ENCODE results near the gene TYW1.
A peak's percentile ranks its signal among the peaks of the same experiment; 100 is the strongest.
"Not testable (repeated sequence)": the region's sequence is repeated elsewhere in the genome, so short reads cannot be mapped to it uniquely, and the experiment has no call there.

Gene TYW1

DNA sequence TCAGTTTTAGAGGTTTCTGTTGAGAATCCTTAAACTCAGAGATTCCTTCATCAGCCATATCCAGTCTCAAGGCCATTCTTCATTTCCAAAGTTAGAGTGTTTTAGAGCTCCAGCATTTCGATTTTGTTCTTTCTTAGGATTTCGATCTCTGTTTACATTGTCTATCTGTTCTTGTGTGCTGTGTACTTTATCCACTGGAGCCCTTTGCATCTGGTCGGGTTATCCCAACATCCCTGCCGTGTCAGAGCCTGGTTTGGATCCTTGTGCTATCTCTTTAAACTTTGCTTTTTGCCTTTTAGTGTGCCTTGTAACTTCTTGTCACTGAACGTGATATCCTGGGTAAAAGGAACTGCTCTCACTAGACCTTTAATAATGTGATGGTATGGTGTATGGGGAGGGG lies 131.6 kb downstream of the TYW1 start:
- H3K9me3 ChIP-seq (ENCODE audit: control extremely low read depth in 1 of 5, control insufficient read depth in 4 of 5, insufficient read depth in 2 of 5, low read depth in 1 of 5, low read length in 4 of 5); POLR2A ChIA-PET; H3K27me3 ChIP-seq (replicated peaks in 2 of 5; ENCODE audit: control insufficient read depth in 4 of 5, insufficient read depth in 5 of 5, low read length in 4 of 5); H3K4me3 ChIP-seq (ENCODE audit: control insufficient read depth in 1 of 7, extremely low read depth in 1 of 7, insufficient read depth in 4 of 7, low read depth in 2 of 7, low read length in 6 of 7); CTCF ChIA-PET; H3K27ac ChIP-seq (ENCODE audit: insufficient read depth in 1 of 2, low read depth in 1 of 2, low read length in 2 of 2, poor library complexity in 1 of 2, severe bottlenecking in 2 of 2); H3K36me3 ChIP-seq (ENCODE audit: control insufficient read depth in 4 of 4, insufficient read depth in 4 of 4, low read length in 3 of 4): not testable (repeated sequence)
- peaks cover 4 to 18% (median 12%) of the 10 kb centered on the region in 4 experiments for H3K4me1 ChIP-seq (ENCODE audit: control extremely low read depth in 1 of 4, control insufficient read depth in 4 of 4, insufficient read depth in 4 of 4, low read length in 3 of 4)
- 100% methylated on average over 2 of the region's 5 CpGs for WGBS (ENCODE audit: insufficient coverage)
- peak in 1 of 3 donors; percentile 48 for DNase-seq

DNA sequence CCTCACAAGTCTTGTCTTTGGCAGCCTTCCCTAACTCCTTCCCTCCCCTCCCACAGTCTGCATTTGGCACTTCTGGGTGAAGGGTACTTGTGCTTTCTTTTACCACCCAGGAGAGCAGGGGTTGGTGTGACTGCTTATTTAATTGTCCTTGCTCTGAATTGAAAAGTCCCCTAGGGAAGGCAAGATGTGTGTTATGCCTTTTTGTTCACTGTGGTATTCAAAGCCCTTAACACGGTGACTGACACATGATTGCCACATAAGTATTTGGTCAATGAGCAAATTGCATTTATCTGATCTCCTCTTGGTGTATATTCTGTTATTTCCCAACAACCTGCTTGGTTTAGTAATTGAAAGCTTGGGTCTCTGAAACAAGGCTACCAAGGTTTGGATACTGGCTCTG lies 134.1 kb downstream of the TYW1 start:
- DNase-seq: peak in 1 of 3 donors; percentile 4
- H3K9me3 ChIP-seq (ENCODE audit: control extremely low read depth in 1 of 5, control insufficient read depth in 4 of 5, insufficient read depth in 2 of 5, low read depth in 1 of 5, low read length in 4 of 5); POLR2A ChIA-PET; CTCF ChIA-PET; H3K36me3 ChIP-seq (ENCODE audit: control insufficient read depth in 4 of 4, insufficient read depth in 4 of 4, low read length in 3 of 4); H3K27me3 ChIP-seq (replicated peaks in 2 of 5; ENCODE audit: control insufficient read depth in 4 of 5, insufficient read depth in 5 of 5, low read length in 4 of 5); H3K27ac ChIP-seq (ENCODE audit: insufficient read depth in 1 of 2, low read depth in 1 of 2, low read length in 2 of 2, poor library complexity in 1 of 2, severe bottlenecking in 2 of 2); H3K4me3 ChIP-seq (ENCODE audit: control insufficient read depth in 1 of 7, extremely low read depth in 1 of 7, insufficient read depth in 4 of 7, low read depth in 2 of 7, low read length in 6 of 7): not testable (repeated sequence)
- H3K4me1 ChIP-seq (ENCODE audit: control extremely low read depth in 1 of 4, control insufficient read depth in 4 of 4, insufficient read depth in 4 of 4, low read length in 3 of 4): peaks cover 4 to 18% (median 12%) of the 10 kb centered on the region in 4 experiments
- no CpG with 5 or more reads among the region's 1 CpG for WGBS (ENCODE audit: insufficient coverage)

DNA sequence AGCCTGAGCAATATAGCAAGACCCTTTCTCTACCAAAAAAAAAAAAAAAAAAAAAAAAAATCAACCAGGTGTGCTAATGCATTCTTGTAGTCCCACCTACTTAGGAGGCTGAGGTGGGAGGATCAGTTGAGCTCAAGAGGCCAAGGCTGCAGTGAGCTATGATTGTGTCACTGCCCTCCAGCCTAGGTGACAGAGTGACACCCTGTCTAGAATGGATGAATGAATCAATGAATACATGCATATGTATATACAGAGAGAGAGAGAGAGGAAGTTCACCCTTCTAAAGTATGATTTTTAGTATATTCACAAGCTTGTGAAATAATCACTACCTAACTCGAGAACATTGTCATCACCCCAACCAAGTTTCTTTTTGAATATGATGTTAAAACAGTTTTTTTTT lies 138.3 kb downstream of the TYW1 start:
- WGBS (ENCODE audit: insufficient coverage): no CpG with 5 or more reads among the region's 1 CpG
- H3K27me3 ChIP-seq (replicated peaks in 2 of 5; ENCODE audit: control insufficient read depth in 4 of 5, insufficient read depth in 5 of 5, low read length in 4 of 5); H3K36me3 ChIP-seq (ENCODE audit: control insufficient read depth in 4 of 4, insufficient read depth in 4 of 4, low read length in 3 of 4); H3K27ac ChIP-seq (ENCODE audit: insufficient read depth in 1 of 2, low read depth in 1 of 2, low read length in 2 of 2, poor library complexity in 1 of 2, severe bottlenecking in 2 of 2); H3K4me3 ChIP-seq (ENCODE audit: control insufficient read depth in 1 of 7, extremely low read depth in 1 of 7, insufficient read depth in 4 of 7, low read depth in 2 of 7, low read length in 6 of 7); CTCF ChIA-PET; H3K9me3 ChIP-seq (ENCODE audit: control extremely low read depth in 1 of 5, control insufficient read depth in 4 of 5, insufficient read depth in 2 of 5, low read depth in 1 of 5, low read length in 4 of 5); DNase-seq; H3K4me1 ChIP-seq (ENCODE audit: control extremely low read depth in 1 of 4, control insufficient read depth in 4 of 4, insufficient read depth in 4 of 4, low read length in 3 of 4); POLR2A ChIA-PET: not testable (repeated sequence)

DNA sequence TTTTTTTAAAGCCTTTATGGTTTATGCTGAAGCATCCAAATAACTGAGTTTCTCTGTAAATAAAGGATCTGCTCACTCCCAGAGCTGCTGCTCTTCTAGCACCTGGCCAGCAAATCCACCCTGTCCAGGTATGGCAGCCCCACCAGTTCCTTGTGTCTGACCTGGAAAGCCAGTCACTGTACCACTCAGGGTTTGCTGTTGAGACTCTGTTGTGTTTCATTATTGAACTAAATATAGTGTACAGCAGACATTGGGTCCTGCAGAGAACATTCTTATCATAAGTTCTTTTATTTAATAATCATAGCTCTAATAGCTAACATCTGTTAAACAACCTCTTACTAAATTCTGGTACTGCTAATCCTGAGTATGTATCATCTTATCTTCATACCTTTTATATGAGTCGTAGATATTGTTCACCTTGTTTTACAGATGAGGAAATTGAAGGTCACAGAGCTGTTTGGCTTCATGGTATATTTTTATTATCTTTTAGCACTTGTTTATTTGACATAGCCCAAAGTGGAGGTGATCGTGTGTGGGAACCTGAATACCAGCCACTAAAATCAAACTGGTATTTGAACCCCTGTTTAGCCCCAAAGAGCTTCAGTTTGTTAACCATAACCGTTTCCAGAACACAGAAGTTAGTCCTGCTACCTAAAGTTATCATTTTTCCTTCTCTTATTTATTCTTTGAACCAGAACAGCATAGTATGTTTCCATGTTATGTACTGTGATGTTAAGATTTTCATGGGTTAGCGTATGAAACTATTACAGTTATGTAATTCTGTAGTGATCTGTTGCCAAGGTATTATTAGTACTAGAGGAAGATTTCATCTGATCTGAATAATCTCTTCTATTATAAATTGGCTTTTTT lies 139.2 kb downstream of the TYW1 start:
- CTCF ChIA-PET; H3K4me1 ChIP-seq (ENCODE audit: control extremely low read depth in 1 of 4, control insufficient read depth in 4 of 4, insufficient read depth in 4 of 4, low read length in 3 of 4); H3K4me3 ChIP-seq (ENCODE audit: control insufficient read depth in 1 of 7, extremely low read depth in 1 of 7, insufficient read depth in 4 of 7, low read depth in 2 of 7, low read length in 6 of 7); DNase-seq; H3K9me3 ChIP-seq (ENCODE audit: control extremely low read depth in 1 of 5, control insufficient read depth in 4 of 5, insufficient read depth in 2 of 5, low read depth in 1 of 5, low read length in 4 of 5); POLR2A ChIA-PET; H3K27ac ChIP-seq (ENCODE audit: insufficient read depth in 1 of 2, low read depth in 1 of 2, low read length in 2 of 2, poor library complexity in 1 of 2, severe bottlenecking in 2 of 2); H3K27me3 ChIP-seq (replicated peaks in 2 of 5; ENCODE audit: control insufficient read depth in 4 of 5, insufficient read depth in 5 of 5, low read length in 4 of 5); H3K36me3 ChIP-seq (ENCODE audit: control insufficient read depth in 4 of 4, insufficient read depth in 4 of 4, low read length in 3 of 4): not testable (repeated sequence)
- WGBS (ENCODE audit: insufficient coverage): no CpG with 5 or more reads among the region's 4 CpGs

DNA sequence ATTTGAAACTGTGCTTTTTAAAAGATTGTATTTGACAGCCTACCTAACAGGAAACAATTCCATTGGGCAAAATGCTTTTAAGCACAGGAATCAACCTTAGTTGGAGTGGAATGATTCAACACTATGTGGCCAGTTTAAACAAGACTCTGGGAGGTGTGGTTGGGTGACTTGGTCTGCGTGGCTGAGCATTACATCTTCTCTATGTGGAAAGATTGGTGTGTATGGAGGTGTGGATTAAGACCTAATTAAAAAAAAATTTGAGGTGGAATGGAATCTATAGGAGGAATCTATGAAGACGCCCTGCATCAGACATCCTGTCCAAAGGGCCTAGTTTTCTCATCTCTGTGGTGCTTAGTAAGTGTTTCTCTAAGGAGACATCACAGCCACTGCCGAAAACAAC lies 140.9 kb downstream of the TYW1 start:
- H3K4me3 ChIP-seq (ENCODE audit: control insufficient read depth in 1 of 7, extremely low read depth in 1 of 7, insufficient read depth in 4 of 7, low read depth in 2 of 7, low read length in 6 of 7); H3K36me3 ChIP-seq (ENCODE audit: control insufficient read depth in 4 of 4, insufficient read depth in 4 of 4, low read length in 3 of 4); POLR2A ChIA-PET; H3K4me1 ChIP-seq (ENCODE audit: control extremely low read depth in 1 of 4, control insufficient read depth in 4 of 4, insufficient read depth in 4 of 4, low read length in 3 of 4); H3K27ac ChIP-seq (ENCODE audit: insufficient read depth in 1 of 2, low read depth in 1 of 2, low read length in 2 of 2, poor library complexity in 1 of 2, severe bottlenecking in 2 of 2); H3K9me3 ChIP-seq (ENCODE audit: control extremely low read depth in 1 of 5, control insufficient read depth in 4 of 5, insufficient read depth in 2 of 5, low read depth in 1 of 5, low read length in 4 of 5); H3K27me3 ChIP-seq (replicated peaks in 2 of 5; ENCODE audit: control insufficient read depth in 4 of 5, insufficient read depth in 5 of 5, low read length in 4 of 5); DNase-seq; CTCF ChIA-PET: not testable (repeated sequence)
- WGBS (ENCODE audit: insufficient coverage): 100% methylated on average over 2 of the region's 3 CpGs

DNA sequence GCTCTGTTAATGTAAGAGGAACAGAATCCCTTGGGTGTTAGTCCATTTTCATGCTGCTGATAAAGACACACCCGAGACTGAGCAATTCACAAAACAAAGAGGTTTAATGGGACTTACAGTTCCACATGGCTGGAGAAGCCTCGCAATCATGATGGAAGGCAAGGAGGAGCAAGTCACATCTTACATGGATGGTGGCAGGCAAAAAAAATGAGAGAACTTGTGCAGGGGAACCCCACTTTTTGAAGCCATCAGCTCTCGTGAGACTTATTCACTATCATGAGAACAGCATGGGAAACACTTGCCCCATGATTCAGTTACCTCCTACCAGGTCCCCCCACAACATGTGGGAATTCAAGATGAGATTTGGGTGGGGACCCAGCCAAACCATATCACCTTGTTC lies 143.2 kb downstream of the TYW1 start:
- H3K27me3 ChIP-seq (replicated peaks in 2 of 5; ENCODE audit: control insufficient read depth in 4 of 5, insufficient read depth in 5 of 5, low read length in 4 of 5); H3K4me1 ChIP-seq (ENCODE audit: control extremely low read depth in 1 of 4, control insufficient read depth in 4 of 4, insufficient read depth in 4 of 4, low read length in 3 of 4); POLR2A ChIA-PET; H3K36me3 ChIP-seq (ENCODE audit: control insufficient read depth in 4 of 4, insufficient read depth in 4 of 4, low read length in 3 of 4); CTCF ChIA-PET; H3K4me3 ChIP-seq (ENCODE audit: control insufficient read depth in 1 of 7, extremely low read depth in 1 of 7, insufficient read depth in 4 of 7, low read depth in 2 of 7, low read length in 6 of 7); H3K9me3 ChIP-seq (ENCODE audit: control extremely low read depth in 1 of 5, control insufficient read depth in 4 of 5, insufficient read depth in 2 of 5, low read depth in 1 of 5, low read length in 4 of 5); DNase-seq; H3K27ac ChIP-seq (ENCODE audit: insufficient read depth in 1 of 2, low read depth in 1 of 2, low read length in 2 of 2, poor library complexity in 1 of 2, severe bottlenecking in 2 of 2): not testable (repeated sequence)
- 100% methylated on average over 2 of the region's 3 CpGs for WGBS (ENCODE audit: insufficient coverage)

DNA sequence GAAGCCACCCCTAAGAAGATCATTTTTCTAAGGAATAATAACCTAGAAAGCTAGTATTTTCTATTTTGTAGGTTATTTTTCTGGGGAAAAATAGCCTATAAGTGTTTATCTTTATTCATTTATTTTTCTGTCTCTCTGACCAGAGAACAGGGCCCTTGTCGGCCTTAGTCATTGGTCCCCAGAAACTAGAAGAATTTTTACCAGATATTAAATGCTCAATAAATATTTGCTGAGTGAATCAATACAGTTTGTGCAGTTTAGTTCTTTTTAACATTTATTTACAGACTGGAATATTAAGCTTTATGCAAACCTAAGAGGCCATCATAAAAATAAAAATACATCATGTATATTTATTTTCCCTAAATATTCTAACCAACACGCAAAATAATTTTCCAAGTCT lies 144.4 kb downstream of the TYW1 start:
- H3K27me3 ChIP-seq (replicated peaks in 2 of 5; ENCODE audit: control insufficient read depth in 4 of 5, insufficient read depth in 5 of 5, low read length in 4 of 5); H3K36me3 ChIP-seq (ENCODE audit: control insufficient read depth in 4 of 4, insufficient read depth in 4 of 4, low read length in 3 of 4); H3K4me3 ChIP-seq (ENCODE audit: control insufficient read depth in 1 of 7, extremely low read depth in 1 of 7, insufficient read depth in 4 of 7, low read depth in 2 of 7, low read length in 6 of 7); H3K4me1 ChIP-seq (ENCODE audit: control extremely low read depth in 1 of 4, control insufficient read depth in 4 of 4, insufficient read depth in 4 of 4, low read length in 3 of 4); CTCF ChIA-PET; DNase-seq; H3K27ac ChIP-seq (ENCODE audit: insufficient read depth in 1 of 2, low read depth in 1 of 2, low read length in 2 of 2, poor library complexity in 1 of 2, severe bottlenecking in 2 of 2); H3K9me3 ChIP-seq (ENCODE audit: control extremely low read depth in 1 of 5, control insufficient read depth in 4 of 5, insufficient read depth in 2 of 5, low read depth in 1 of 5, low read length in 4 of 5); POLR2A ChIA-PET: not testable (repeated sequence)
- WGBS (ENCODE audit: insufficient coverage): no CpG with 5 or more reads among the region's 2 CpGs

All from common myeloid progenitor, CD34-positive (primary cell).